ENCODE measurements around the gene SPNS3.

Gene SPNS3

GRCh38 chr17:4523946-4524345 is 90.2 kb downstream of the SPNS3 start:
- H3K4me3 ChIP-seq (ENCODE audit: low read length): no peak overlapping the region

GRCh38 chr17:4525691-4526397 is 92.1 kb downstream of the SPNS3 start:
- H3F3A ChIP-seq (ENCODE audit: insufficient read depth, low read length): no peaks in the 10 kb centered on the region
- H4K20me1 ChIP-seq (ENCODE audit: insufficient read depth, low read length): no peaks in the 10 kb centered on the region
- no peaks in the 10 kb centered on the region for H3K79me2 ChIP-seq (ENCODE audit: low read length)
- H3K4me2 ChIP-seq (ENCODE audit: low read depth, low read length): no peak overlapping the region
- TF ChIP-seq EZH2phosphoT487 (IDR thresholded peaks at IDR 0.05; ENCODE audit: low read length) (no peak), EZH2 (optimal IDR thresholded peaks at IDR 0.05; ENCODE audit: low read depth, low read length) (no peak), CTCF (IDR thresholded peaks at IDR 0.05; ENCODE audit: low read length) (no peak)
- no peak overlapping the region for H3K9ac ChIP-seq (ENCODE audit: low read length)
- no peak overlapping the region for H2AFZ ChIP-seq (ENCODE audit: low read length)
- H3K27ac ChIP-seq (ENCODE audit: low read length): no peak overlapping the region
- no peaks in the 10 kb centered on the region; the same call in 1 of the 2 replicates for H3K27me3 ChIP-seq (replicated peaks; ENCODE audit: insufficient read depth, low read length)
- no peaks in the 10 kb centered on the region for H3K9me2 ChIP-seq (replicated peaks; ENCODE audit: insufficient read depth, low read length)
- no peak overlapping the region for H3K4me3 ChIP-seq (ENCODE audit: low read length)
- no peaks in the 10 kb centered on the region for H3K36me3 ChIP-seq (replicated peaks; ENCODE audit: insufficient read depth, low read length)
- H3K9me3 ChIP-seq (replicated peaks; ENCODE audit: insufficient read depth, low read length): no peaks in the 10 kb centered on the region
- no peaks in the 10 kb centered on the region for H3K4me1 ChIP-seq (ENCODE audit: low read length)
- DNase-seq: no peak

More at GRCh38 chr17:4523946-4524345, 90.2 kb downstream of the SPNS3 start:
- H3K4me1 ChIP-seq (ENCODE audit: low read length): peaks cover 3% of the 10 kb centered on the region
- H2AFZ ChIP-seq (ENCODE audit: low read length): no peak overlapping the region
- H3K27me3 ChIP-seq (replicated peaks; ENCODE audit: insufficient read depth, low read length): no peaks in the 10 kb centered on the region
- no peak overlapping the region for H3K9ac ChIP-seq (ENCODE audit: low read length)
- no peaks in the 10 kb centered on the region for H3K9me2 ChIP-seq (replicated peaks; ENCODE audit: insufficient read depth, low read length)
- H4K20me1 ChIP-seq (ENCODE audit: insufficient read depth, low read length): no peaks in the 10 kb centered on the region
- H3K4me2 ChIP-seq (ENCODE audit: low read depth, low read length): no peak overlapping the region
- no peaks in the 10 kb centered on the region for H3K9me3 ChIP-seq (replicated peaks; ENCODE audit: insufficient read depth, low read length)
- no peak for DNase-seq
- TF ChIP-seq EZH2phosphoT487 (IDR thresholded peaks at IDR 0.05; ENCODE audit: low read length): no peak
- no peak for TF ChIP-seq CTCF (IDR thresholded peaks at IDR 0.05; ENCODE audit: low read length)
- TF ChIP-seq EZH2 (optimal IDR thresholded peaks at IDR 0.05; ENCODE audit: low read depth, low read length): no peak
- no peak overlapping the region for H3K27ac ChIP-seq (ENCODE audit: low read length)
- no peaks in the 10 kb centered on the region for H3F3A ChIP-seq (ENCODE audit: insufficient read depth, low read length)
- H3K36me3 ChIP-seq (replicated peaks; ENCODE audit: insufficient read depth, low read length): no peaks in the 10 kb centered on the region
- no peaks in the 10 kb centered on the region for H3K79me2 ChIP-seq (ENCODE audit: low read length)

GRCh38 chr17:4527134-4527533 is 93.4 kb downstream of the SPNS3 start:
- H2AFZ ChIP-seq (ENCODE audit: low read length): no peak overlapping the region
- no peaks in the 10 kb centered on the region for H3F3A ChIP-seq (ENCODE audit: insufficient read depth, low read length)
- no peaks in the 10 kb centered on the region for H3K9me2 ChIP-seq (replicated peaks; ENCODE audit: insufficient read depth, low read length)
- H4K20me1 ChIP-seq (ENCODE audit: insufficient read depth, low read length): no peaks in the 10 kb centered on the region
- no peaks in the 10 kb centered on the region for H3K79me2 ChIP-seq (ENCODE audit: low read length)
- H3K4me1 ChIP-seq (ENCODE audit: low read length): no peaks in the 10 kb centered on the region
- H3K9me3 ChIP-seq (replicated peaks; ENCODE audit: insufficient read depth, low read length): no peaks in the 10 kb centered on the region
- H3K4me3 ChIP-seq (ENCODE audit: low read length): no peak overlapping the region
- H3K27me3 ChIP-seq (replicated peaks; ENCODE audit: insufficient read depth, low read length): no peaks in the 10 kb centered on the region; the same call in 1 of the 2 replicates
- TF ChIP-seq CTCF (IDR thresholded peaks at IDR 0.05; ENCODE audit: low read length) (no peak), EZH2phosphoT487 (IDR thresholded peaks at IDR 0.05; ENCODE audit: low read length) (no peak), EZH2 (optimal IDR thresholded peaks at IDR 0.05; ENCODE audit: low read depth, low read length) (no peak)
- H3K36me3 ChIP-seq (replicated peaks; ENCODE audit: insufficient read depth, low read length): no peaks in the 10 kb centered on the region
- no peak for DNase-seq
- no peak overlapping the region for H3K27ac ChIP-seq (ENCODE audit: low read length)
- H3K4me2 ChIP-seq (ENCODE audit: low read depth, low read length): no peak overlapping the region
- no peak overlapping the region for H3K9ac ChIP-seq (ENCODE audit: low read length)

All from MM.1S (cell line).